ENCODE results near the gene CDK2AP2.

DNA sequence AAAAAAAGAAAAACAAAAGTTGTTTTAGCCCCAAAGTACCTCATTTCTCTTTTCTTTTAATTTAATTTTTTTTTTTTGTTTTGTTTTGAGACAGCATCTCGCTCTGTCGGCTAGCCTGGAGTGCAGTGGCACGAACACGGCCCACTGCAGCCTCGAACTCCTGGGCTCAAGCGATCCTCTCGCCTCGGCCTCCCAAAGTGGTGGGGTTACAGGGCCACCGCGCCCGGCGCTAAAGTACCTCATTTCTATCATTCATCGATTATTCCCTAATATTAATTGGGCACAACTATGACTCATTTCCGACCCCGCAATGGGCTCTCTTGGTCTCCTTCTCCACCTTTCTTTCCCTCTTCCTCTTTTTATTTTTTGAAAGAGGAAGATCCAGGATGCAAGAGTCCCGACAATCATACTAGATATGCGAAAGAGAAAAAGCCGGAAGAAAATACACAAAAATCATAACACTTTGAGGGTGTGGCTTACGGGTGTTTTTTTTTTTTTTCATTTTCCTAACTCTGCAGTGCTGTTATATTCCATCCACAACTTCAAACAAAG lies 25.6 kb downstream of the CDK2AP2 start:
- TF ChIP-seq, protein P1, sequence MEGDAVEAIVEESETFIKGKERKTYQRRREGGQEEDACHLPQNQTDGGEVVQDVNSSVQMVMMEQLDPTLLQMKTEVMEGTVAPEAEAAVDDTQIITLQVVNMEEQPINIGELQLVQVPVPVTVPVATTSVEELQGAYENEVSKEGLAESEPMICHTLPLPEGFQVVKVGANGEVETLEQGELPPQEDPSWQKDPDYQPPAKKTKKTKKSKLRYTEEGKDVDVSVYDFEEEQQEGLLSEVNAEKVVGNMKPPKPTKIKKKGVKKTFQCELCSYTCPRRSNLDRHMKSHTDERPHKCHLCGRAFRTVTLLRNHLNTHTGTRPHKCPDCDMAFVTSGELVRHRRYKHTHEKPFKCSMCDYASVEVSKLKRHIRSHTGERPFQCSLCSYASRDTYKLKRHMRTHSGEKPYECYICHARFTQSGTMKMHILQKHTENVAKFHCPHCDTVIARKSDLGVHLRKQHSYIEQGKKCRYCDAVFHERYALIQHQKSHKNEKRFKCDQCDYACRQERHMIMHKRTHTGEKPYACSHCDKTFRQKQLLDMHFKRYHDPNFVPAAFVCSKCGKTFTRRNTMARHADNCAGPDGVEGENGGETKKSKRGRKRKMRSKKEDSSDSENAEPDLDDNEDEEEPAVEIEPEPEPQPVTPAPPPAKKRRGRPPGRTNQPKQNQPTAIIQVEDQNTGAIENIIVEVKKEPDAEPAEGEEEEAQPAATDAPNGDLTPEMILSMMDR (conservative IDR thresholded peaks at IDR 0.05; ENCODE audit: low read length) = no peak
- no peak for TF ChIP-seq EZH2phosphoT487 (IDR thresholded peaks at IDR 0.05; ENCODE audit: borderline replicate concordance)

Data from Loucy (cell line).